Measurements from ENCODE around the gene GORASP2.

- TF ChIP-seq POLR2A (IDR thresholded peaks at IDR 0.05) (no peak), CTCF (IDR thresholded peaks at IDR 0.05) (peak in 1 of 3 experiments; percentile 17)
These were observed 3.9 kb downstream of the GORASP2 start for GRCh38 chr2:170932948-170933347.

Data from testis (tissue), 2 donors.